Lower leg skin (tissue), 3 donors: Measurements from ENCODE around the gene DDX6.

Source experiments
- CTCF ChIP-seq, 3 donors: fragments of 450-650 bp; IDR thresholded peaks; one replicate each; pipeline ENCODE4 v1.5.1; 2016; ENCODE audit warnings: antibody characterized with exemption in 3 of 3, mild to moderate bottlenecking in 3 of 3, moderate library complexity in 2 of 3
- POLR2A ChIP-seq, 2 donors: fragments of 450-650 bp; IDR thresholded peaks; one replicate each; pipeline ENCODE4 v1.6.1; 2016 to 2017; ENCODE audit warnings: antibody characterized with exemption in 2 of 2, mild to moderate bottlenecking in 1 of 2, moderate library complexity in 1 of 2

GRCh38 chr11:118790357-118791110 is 430 bp downstream of the DDX6 start:
- TF ChIP-seq POLR2A (IDR thresholded peaks at IDR 0.05): no peak
- peak in 1 of 3 donors; percentile 30 for TF ChIP-seq CTCF (IDR thresholded peaks at IDR 0.05)
